Omental fat pad (tissue), 4 donors: ENCODE measurements around the gene GLTP. TPM values are rescaled to one million over a fixed set of nuclear protein-coding genes. Genes with fewer than 3 reads are reported as not detected.

Source experiments
- ATAC-seq: fragments of 150-250 bp; one replicate; pipeline ENCODE4 v1.9.1; 2016; ENCODE audit warnings: mild to moderate bottlenecking, moderate library complexity; ENCODE audit not compliant: low FRiP score
- DNase-seq: peaks from one replicate; pipeline ENCODE4 v3.0.0-alpha.2; 2019; ENCODE audit warnings: low spot score
- CTCF ChIP-seq, 3 donors: fragments of 450-650 bp; IDR thresholded peaks; one replicate each; pipeline ENCODE4 v1.5.1; 2016 to 2017; ENCODE audit warnings: antibody characterized with exemption in 3 of 3, mild to moderate bottlenecking in 3 of 3, moderate library complexity in 2 of 3
- total RNA-seq, 4 donors: library from RNA; depleted of rRNA; stranded (reverse); fragments of >200 nt; gene quantifications; one replicate each; pipeline ENCODE4 v1.1.0, GENCODE V29; 2016

GLTP gene
- total RNA-seq, 4 donors from 2014 or later = 28.5 to 42.7 (median 36.5) TPM

DNA sequence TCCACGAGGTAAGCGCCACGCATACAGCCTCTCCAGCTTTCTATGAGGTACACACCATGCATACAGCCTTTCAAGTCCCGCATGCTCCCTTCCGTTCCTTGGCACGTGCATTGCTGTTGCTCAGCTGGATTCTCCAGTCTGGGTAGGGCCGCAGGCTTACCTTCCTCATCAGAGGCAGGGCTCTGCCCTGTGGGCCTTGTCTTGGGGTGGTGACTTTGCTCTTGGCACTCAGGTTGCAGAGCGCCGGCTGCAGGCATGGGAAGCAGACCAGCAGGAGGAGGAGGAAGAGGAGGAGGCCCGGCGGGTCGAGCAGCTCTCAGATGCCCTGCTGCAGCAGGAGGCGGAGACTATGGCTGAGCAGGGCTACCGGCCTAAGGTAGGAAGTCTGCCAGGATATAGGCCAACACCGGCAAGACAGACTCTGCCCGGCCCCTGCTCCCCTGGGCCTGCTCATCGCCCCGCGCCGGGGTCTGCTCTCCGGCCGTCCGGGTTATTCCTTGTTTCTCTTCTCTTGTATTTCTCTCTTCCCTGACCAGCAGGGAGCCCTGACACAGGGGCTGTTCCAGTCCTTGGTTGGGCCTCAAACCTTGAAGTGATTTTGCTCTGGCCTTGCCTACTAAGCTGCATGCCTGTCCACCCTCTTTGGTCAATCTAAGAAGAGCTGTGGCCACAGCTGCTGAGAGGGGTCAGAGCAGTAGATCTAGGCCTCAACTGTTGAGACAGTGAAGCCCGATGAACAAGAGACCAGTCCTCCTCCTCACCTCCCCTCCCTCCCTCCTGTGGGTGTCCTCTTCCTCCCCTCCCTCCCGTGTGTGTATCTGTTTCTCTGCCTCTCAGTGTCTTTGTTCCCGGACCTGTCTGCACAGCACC, 35.1 kb upstream of the GLTP start:
- TF ChIP-seq CTCF (IDR thresholded peaks at IDR 0.05) = no peak
- no peak for ATAC-seq
- DNase-seq = no peak

DNA sequence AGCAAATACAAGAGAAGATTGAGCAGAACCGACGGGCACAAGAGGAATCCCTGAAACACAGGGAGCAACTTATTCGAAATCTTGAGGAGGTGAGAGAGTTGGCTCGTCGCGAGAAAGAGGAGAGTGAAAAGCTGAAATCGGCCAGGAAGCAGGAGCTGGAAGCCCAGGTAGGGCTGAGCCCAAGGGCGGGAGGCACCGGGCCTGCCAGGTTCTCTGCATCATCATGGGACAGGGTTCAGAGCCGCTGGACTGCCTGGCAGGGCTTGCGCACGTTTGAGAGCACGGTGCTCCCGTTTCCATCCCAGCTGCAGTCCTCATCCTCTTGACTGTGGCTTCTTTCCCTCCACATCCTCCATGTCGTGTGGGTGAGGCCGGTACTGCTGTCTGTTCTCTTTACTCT, 34.1 kb upstream of the GLTP start:
- no peak for ATAC-seq
- DNase-seq = no peak
- no peak for TF ChIP-seq CTCF (IDR thresholded peaks at IDR 0.05)

DNA sequence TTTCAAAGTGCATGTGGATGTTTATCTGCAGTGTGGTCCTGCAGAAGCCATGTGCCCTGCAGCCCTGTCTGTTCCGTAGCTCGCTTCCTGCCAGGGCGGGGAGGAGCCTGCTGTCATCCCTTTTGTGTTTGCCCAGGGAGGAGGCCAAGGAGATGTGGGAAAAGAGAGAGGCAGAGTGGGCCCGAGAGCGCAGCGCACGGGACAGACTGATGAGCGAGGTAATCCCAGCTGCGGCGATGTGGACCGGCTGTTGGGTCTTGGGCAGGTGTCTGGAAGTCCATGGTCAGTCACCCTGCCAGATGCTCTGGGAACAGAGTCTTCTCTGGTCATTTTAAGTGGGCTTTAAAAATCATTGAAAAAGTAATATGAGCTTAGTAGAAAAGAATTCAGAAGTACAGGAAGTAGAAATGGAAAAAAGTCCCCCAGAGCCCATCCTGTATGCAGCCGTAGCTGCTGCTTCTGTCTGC, 32.5 kb upstream of the GLTP start:
- DNase-seq (no peak), ATAC-seq (no peak)
- TF ChIP-seq CTCF (IDR thresholded peaks at IDR 0.05) = no peak

GRCh38 chr12:109910969-109911348, 30.6 kb upstream of the GLTP start:
- no peak for DNase-seq

DNA sequence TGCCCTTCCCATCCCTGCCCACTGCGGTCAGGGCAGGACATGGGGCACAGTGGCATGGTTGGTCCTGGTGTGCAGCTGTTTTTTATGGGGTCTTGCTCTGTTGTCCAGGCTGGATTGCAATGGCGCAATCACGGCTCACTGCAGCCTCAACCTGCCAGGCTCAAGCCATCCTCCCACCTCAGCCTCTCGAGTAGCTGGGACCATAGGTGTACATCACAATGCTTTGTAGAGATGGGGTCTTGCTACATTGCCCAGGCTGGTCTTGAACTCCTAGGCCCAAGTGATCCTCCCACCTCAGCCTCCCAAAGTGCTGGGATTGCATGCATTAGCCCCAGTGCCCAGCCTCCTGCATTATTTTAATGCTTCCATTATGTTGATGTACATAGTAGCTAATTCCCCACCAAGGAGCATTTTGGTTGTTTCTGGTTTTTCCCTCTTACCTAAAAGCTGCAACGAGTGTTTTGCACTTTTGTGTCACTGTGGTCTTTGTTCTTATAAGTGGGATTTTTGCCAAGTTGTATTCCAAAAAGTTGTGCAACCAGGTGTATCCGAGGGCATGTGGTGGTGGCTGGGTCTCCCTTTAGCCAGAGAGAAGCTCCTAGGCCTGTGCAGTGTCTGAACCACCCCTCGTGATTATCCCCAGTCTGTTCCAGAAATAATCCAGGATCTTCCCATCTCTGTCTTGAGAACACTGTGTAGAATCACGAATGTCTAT, 30.1 kb upstream of the GLTP start:
- ATAC-seq = no peak
- no peak for DNase-seq
- TF ChIP-seq CTCF (IDR thresholded peaks at IDR 0.05) = no peak

More at GRCh38 chr12:109910969-109911348, 30.6 kb upstream of the GLTP start:
- ATAC-seq = no peak
- no peak for TF ChIP-seq CTCF (IDR thresholded peaks at IDR 0.05)

GRCh38 chr12:109905301-109905700, 25.0 kb upstream of the GLTP start:
- ATAC-seq = no peak
- TF ChIP-seq CTCF (IDR thresholded peaks at IDR 0.05) = no peak
- no peak for DNase-seq
